LHCN-M2 (cell line): ENCODE results near the gene RPL35. TPM values are rescaled to one million over a fixed set of nuclear protein-coding genes. Genes with fewer than 3 reads are reported as not detected.
A peak's percentile ranks its signal among the peaks of the same experiment; 100 is the strongest.
"Not testable (repeated sequence)": the region's sequence is repeated elsewhere in the genome, so short reads cannot be mapped to it uniquely, and the experiment has no call there.

Source experiments
- DNase-seq: peaks from one replicate; pipeline ENCODE4 v3.0.0-alpha.2; 2012; ENCODE audit warnings: low read depth
- total RNA-seq: library from RNA; depleted of rRNA; stranded (reverse); fragments of >200 nt; gene quantifications from 2 replicates; pipeline ENCODE4 v1.2.3, GENCODE V29; 2014

Gene RPL35
- total RNA-seq, 1 experiment from 2014 or later: 2,204 TPM

DNA sequence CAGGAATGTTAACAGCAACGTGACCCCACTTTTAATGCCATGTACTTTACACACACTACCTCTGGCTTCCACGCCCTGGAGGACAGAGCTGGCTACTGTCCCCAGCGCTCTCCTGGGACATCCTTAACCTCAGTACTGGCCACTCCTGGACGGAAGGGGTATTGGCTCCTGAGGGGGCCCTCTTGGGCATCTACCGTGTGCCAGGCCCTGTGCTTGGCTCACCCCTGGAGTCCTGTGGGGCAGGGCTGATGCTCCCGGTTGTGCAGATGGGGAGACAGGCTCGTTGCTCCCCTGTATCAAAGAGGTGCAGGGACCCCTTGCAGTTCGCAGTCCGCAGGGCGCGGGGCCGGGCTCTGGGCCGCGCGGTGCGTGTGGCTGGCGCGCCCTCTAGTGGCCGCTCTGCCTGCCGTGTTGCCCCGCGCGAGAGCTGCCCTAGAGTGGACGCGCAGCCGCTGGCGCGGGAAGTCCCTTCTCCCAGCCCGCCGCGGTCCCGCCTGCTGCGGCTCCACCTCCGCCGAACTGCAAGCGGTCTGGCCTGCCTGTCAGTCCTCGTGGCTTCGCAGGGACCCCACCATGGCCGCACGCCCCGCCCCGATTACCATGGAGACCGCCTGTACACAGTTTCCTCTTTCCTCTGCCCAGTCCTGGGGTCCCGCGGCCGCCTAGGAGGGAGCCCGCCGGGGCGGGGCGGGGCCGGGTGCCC, 8.8 kb downstream of the RPL35 start, which contains the start of gene WDR38:
TSS of gene WDR38 (plus strand) at position 632 of the 703 bp plus-strand sequence. CDS start 72 bp downstream, outside the sequence.
- peak; percentile 75 for DNase-seq

DNA sequence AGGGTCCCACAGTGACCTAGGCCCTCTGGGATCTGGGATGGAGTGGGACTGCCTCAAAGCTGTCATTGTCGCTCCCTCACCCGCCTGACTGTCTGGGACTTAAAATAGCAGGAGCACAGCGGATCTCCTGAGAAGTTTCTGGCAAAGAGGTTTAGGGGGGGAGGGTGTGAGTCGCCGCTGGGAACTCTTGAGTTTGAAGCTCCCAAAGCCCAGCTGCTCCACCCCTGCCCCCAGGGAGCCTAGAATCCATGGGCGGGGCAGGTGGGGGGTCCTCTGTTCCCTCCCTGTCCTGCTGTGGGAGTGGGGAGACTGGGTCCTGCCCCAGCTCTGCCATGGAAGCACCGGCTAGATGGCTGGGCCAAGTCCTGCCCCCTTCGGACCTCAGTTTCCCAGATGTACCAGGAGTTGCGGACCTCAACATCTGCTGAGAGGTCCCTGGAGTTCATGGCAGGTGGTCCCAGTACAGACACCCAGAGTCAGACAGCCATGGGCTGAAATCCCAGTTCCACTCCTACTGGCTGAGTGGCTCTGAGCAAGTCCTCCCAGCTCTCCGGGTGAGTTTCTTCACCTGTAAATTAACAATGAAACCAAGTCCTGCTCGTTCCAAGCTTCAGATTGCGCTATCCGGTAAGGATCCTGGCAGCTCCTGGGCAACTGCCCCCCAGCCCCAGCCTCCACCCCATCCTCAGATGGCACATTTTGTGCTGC, 9.5 kb downstream of the RPL35 start:
- DNase-seq: peak; percentile 17

DNA sequence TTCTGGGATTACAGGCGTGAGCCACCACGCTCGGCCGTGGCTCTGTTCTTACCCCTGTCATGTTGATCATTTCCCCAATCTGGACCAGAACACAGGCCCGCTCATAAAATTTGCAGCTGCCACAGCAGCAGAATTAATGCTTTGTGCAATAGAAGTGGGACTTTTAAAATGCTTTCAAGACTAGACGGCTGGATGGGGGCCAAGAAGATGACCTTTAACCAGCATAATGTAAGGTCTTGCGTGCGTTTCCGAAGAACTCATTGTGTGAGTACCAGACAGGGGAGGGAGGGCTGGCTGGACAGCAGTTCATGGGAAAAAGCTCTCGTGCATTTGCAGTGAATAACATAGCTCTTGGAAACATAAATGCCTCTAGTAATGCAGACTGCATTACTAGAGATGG, 12.0 kb downstream of the RPL35 start:
- peak; percentile 68 for DNase-seq

DNA sequence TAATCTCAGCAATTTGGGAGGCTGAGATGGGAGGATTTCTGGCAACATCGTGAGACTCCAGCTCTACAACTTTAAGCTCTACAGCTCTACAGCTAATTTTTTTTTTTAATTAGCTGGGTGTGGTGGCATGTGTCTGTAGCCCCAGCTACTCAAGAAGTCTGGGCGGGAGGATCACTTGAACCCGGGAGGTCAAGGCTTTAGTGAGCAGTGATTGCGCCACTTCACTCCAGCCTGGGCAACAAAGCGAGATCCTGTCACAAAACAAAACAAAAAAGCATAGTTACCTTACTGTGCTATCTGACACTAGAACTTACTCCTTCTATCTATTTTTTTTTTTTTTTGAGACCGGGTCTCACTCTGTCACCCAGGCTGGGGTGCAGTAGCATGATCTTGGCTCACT, 14.8 kb downstream of the RPL35 start:
- no peak for DNase-seq

- DNase-seq: not testable (repeated sequence)
Measured at GRCh38 chr9:124846467-124846866, 15.3 kb downstream of the RPL35 start.

- no peak for DNase-seq
Measured at GRCh38 chr9:124844291-124844690, 17.5 kb downstream of the RPL35 start.

- DNase-seq: no peak
Measured at GRCh38 chr9:124843456-124844034, 18.2 kb downstream of the RPL35 start.

- no peak for DNase-seq
Measured at GRCh38 chr9:124841075-124841821, 20.5 kb downstream of the RPL35 start.

- DNase-seq: peak; percentile 87
Measured at GRCh38 chr9:124840300-124840833, 21.4 kb downstream of the RPL35 start.

DNA sequence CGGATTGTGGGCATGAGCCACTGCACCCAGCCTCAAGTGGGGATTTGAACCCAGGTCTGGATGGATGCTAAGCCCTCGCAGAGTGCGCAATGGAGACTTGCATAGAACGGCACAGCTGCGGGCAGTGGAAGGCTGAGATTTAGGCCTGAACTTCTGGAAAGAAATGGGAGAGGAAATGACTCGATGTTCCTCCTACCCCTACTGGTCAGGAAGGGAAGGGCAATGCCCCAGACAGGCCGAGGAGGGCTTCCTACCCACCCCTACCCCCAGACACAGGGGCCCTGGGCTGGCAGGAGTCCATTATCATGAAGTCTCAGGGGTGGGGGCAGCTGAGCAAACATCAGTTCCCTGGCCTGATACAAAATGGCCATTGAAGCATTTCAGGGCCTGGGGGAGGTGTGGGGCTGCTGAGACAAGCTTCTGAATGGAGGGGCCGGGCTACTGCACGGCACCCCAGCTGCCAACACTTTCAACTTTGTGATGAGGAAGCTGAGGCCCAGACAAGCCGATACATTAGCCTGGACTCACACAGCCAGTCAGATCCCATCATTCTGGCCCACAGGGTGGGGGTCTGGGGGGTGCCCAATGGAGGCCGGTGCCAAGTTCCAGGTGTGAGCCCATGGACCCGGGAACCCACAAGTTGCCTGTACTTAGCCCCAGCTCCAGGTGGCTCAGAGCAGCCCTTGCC, 22.0 kb downstream of the RPL35 start:
- peak; percentile 64 for DNase-seq

GRCh38 chr9:124838567-124839275, 23.0 kb downstream of the RPL35 start:
- not testable (repeated sequence) for DNase-seq

DNA sequence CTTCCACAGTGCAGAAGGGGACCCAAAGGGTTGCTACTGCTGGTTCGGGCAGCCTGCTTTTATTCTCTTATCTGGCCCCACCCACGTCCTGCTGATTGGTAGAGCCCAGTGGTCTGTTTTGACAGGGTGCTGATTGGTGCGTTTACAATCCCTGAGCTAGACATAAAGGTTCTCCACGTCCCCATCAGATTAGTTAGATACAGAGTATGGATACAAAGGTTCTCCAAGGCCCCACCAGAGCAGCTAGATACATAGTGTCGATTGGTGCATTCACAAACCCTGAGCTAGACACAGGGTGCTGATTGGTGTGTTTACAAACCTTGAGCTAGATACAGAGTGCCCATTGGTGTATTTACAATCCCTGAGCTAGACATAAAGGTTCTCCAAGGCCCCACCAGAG, 23.6 kb downstream of the RPL35 start:
- DNase-seq: not testable (repeated sequence)

DNA sequence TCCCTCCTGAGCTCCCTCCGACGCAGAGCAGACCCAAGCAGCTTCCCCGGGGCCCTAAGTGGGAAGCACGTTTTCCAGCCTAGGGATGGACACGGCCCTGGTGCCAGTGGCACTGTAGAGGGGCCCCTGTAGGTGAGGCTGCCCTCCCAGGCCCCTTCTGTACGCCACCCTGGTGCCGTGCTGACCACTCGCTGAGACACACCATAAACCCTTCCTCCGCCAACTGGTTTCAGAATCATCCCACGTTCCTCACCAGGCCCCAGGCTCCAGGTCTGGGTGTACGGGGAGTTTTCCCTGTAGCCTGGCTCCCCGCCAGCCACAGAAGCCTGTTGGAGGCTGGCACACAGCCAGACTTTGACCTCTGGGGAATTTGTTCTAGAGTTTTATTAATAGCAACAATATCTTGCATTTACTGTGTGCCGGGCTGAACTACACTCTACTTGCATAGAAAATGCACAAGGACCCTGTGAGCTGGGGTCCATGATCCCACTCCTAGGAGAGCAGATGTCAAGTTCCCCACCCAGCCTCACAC, 26.7 kb downstream of the RPL35 start:
- peak; percentile 68 for DNase-seq

- DNase-seq: peak; percentile 59
Measured at GRCh38 chr9:124834591-124834990, 27.2 kb downstream of the RPL35 start.

DNA sequence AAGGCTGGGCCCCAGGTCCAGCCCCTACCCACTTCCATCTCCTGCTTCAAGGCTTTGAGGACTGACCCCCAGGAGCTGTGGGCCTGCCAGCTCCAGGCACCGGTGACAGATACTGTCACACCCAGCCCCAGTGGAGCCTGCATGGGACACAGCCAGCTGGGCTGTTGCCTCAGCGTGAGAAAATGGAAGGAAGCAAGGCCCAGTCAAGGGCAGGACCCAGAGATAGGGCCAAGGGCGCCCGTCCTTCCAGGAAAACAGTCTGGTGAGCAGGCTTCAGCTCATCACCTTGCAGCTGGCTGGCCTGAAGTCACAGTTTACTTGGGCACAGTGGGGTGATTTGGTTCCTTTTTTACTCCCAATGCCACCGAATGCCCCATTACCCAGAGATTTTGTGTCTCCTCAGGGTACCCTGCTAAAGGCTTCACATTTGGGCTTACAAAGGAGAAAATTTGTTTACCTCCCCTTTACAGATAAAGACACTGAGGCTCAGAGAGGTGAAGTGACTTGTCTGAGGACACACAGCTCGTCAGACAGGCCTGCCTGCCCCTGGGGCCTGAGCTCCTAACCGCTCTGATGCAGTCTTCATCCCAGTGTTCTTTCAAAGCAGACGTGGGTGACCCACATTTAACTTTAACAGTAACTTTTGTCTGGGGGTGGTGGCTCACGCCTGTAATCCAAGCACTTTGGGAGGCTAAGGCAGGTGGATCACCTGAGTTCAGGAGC, 30.0 kb downstream of the RPL35 start:
- no peak for DNase-seq

GRCh38 chr9:124830593-124830992, 31.2 kb downstream of the RPL35 start:
- DNase-seq: no peak

DNA sequence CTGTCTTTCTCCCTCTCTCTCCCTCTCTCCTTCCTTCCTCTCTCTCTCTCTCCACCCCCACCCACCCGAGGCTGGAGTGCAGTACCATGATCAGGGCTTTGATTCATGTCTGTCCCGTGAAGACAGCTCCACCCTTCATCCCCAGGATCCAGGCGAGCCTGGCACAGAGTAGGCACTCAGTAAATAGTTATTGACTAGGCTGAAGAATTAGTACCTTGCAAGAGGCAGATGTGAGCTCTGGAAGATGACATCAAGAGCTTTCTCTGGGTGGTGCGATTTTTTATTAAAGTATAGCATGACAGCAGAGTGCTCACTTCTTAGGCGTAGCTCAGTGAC, 32.5 kb downstream of the RPL35 start:
- no peak for DNase-seq

- no peak for DNase-seq
Measured at GRCh38 chr9:124828489-124829333, 33.0 kb downstream of the RPL35 start.
